ENCODE results near the gene BDH1. TPM values are rescaled to one million over a fixed set of nuclear protein-coding genes. Genes with fewer than 3 reads are reported as not detected.

The BDH1 gene
- polyA plus RNA-seq, 1 experiment, result 6.5 TPM

DNA sequence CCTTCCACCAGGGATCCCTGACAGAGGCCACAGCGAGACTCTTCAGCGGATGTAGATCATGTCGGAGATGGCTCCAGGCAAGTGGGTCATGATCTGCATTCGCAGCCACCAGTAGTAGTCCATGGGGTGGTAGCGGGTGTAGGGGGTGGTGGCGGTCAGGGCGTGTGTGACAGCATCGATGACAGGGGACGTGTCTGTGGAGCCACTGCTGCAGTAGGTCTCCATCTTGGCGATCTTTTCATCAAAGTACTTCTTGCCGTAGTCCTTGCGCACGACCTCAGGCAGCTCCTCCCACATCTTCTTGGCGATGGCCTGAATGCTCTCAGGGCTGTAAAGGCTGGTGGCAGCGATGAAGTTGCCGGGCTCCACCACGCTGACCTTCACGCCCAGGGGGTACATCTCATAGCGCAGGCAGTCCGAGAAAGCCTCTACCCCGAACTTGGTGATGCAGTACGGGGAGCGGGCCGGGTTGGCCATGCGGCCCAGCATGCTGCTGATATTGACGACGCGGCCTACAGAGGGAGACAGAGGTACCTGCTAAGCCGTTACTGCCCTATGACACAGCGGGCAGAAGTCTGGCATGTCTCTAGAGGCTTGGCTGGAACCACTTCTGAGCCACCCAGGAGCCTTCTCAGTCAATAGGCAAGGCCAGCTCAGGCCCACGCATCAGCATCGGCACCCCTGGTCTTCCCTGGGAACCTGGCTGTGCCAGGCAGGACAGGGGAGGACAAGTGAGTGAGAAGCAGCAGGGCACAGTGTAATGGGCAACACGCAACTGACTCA, 43.7 kb downstream of the BDH1 start:
- H3K36me3 ChIP-seq (ENCODE audit: control insufficient read depth, insufficient read depth, low read length), result no peaks in the 10 kb centered on the region
- TF ChIP-seq, protein P1, sequence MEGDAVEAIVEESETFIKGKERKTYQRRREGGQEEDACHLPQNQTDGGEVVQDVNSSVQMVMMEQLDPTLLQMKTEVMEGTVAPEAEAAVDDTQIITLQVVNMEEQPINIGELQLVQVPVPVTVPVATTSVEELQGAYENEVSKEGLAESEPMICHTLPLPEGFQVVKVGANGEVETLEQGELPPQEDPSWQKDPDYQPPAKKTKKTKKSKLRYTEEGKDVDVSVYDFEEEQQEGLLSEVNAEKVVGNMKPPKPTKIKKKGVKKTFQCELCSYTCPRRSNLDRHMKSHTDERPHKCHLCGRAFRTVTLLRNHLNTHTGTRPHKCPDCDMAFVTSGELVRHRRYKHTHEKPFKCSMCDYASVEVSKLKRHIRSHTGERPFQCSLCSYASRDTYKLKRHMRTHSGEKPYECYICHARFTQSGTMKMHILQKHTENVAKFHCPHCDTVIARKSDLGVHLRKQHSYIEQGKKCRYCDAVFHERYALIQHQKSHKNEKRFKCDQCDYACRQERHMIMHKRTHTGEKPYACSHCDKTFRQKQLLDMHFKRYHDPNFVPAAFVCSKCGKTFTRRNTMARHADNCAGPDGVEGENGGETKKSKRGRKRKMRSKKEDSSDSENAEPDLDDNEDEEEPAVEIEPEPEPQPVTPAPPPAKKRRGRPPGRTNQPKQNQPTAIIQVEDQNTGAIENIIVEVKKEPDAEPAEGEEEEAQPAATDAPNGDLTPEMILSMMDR (IDR thresholded peaks at IDR 0.05; ENCODE audit: insufficient read depth, low read depth, low read length), result no peak
- no peaks in the 10 kb centered on the region; the same call in 1 of the 2 replicates for H3K27me3 ChIP-seq (ENCODE audit: control insufficient read depth, insufficient read depth, low read length)
- ChIA-PET POLR2A (no interaction called here), CTCF (interaction anchor here (0.9 to 2.5 kb wide), 8 partner anchors 10 to 291 kb away, joined by 3 to 14 read pairs (median 3); no protein-coding TSS in a partner anchor)
- no peak for DNase-seq (ENCODE audit: low read depth)
- H3K4me3 ChIP-seq (ENCODE audit: low read depth, low read length), result no peak overlapping the region

DNA sequence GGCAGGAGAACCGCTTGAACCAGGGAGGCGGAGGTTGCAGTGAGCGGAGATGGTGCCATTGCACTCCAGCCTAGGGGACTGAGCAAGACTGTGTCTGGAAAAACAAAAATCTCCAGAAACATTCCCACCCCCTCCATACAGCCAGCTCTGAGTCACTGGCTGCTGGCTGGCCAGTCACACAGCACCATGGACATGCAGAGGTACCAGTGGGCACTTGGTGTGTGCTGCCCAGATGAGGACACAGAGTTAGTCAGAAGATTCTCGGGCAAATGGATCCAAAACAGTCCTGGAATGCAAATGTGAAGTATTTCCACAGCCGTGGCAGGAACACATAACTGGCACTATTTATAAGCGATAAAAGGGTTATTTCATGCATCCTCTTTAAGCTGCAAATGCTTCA, 44.6 kb downstream of the BDH1 start:
- no peaks in the 10 kb centered on the region; the same call in 1 of the 2 replicates for H3K27me3 ChIP-seq (ENCODE audit: control insufficient read depth, insufficient read depth, low read length)
- no peak for DNase-seq (ENCODE audit: low read depth)
- no peak overlapping the region for H3K4me3 ChIP-seq (ENCODE audit: low read depth, low read length)
- TF ChIP-seq, protein P1 (IDR thresholded peaks at IDR 0.05; ENCODE audit: insufficient read depth, low read depth, low read length), result no peak
- POLR2A ChIA-PET, result no interaction called here
- H3K36me3 ChIP-seq (ENCODE audit: control insufficient read depth, insufficient read depth, low read length), result no peaks in the 10 kb centered on the region
- CTCF ChIA-PET, result interaction anchor here (0.6 to 2.9 kb wide), 11 partner anchors 10 to 290 kb away, joined by 3 to 42 read pairs (median 3); no protein-coding TSS in a partner anchor

DNA sequence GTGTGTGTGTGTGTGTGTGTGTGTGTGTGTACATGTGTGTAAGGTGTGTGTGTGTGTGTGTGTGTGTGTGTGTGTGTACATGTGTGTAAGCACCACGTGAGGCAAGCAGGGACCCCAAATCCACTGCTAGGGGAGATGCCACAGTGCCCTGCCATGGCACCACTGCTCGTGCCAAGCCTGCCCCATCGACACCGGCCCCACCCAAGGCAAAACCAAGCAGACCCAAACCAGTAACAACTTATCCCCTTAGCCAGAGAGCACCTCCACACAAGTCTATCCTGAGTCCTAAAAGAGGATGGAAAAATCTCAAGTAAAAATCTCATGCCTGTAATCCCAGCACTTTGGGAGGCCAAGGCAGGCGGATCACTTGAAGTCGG, 45.1 kb downstream of the BDH1 start:
- Histone ChIP-seq H3K4me3 (ENCODE audit: low read depth, low read length) (no peak overlapping the region), H3K36me3 (ENCODE audit: control insufficient read depth, insufficient read depth, low read length) (no peaks in the 10 kb centered on the region), H3K27me3 (ENCODE audit: control insufficient read depth, insufficient read depth, low read length) (no peaks in the 10 kb centered on the region; the same call in 1 of the 2 replicates)
- CTCF ChIA-PET, result interaction anchor here (0.6 to 2.9 kb wide), 17 partner anchors 9 to 285 kb away, joined by 3 to 42 read pairs (median 5); no protein-coding TSS in a partner anchor
- no peak for DNase-seq (ENCODE audit: low read depth)
- TF ChIP-seq, protein P1 (IDR thresholded peaks at IDR 0.05; ENCODE audit: insufficient read depth, low read depth, low read length), result no peak
- POLR2A ChIA-PET, result no interaction called here

DNA sequence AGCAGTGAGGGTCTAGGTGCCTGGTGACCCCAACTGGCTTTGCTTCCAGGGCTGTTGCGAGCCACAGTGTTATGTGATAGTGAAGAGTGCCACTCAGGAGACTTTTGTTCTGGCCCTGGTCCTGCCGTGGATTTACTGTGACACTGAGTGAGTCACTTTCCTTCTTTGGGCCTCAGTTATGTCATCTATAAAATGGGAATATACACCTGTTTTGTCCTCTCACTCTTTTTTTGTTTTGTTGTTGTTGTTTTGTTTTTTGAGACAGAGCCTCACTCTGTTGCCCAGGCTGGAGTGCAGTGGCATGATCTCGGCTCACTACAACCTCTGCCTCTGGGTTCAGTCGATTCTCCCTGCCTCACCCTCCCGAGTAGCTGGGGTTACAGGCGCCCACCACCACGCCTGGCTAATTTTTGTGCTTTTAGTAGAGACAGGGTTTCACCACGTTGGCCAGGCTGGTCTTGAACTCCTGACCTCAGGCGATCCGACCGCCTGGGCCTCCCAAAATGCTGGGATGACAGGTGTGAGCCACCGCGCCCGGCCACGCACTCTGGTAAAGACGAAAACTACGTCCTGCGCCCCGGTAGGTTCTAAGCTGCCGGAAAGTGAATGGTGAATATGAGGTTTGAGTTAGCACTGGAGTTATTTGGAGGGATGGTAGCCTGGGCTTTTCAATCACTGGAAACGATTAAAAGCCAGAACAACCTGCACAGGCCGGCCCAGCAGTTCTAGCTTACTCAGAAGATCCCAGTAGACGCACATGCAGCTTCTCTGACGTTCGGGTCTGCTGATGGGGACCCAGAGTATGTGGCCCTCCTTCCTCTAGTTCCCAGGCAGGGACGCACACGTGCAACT, 46.6 kb downstream of the BDH1 start:
- POLR2A ChIA-PET, result interaction anchor here (0.6 kb wide), 1 partner anchor 79 kb away, joined by 5 read pairs; no protein-coding TSS in a partner anchor
- TF ChIP-seq, protein P1 (IDR thresholded peaks at IDR 0.05; ENCODE audit: insufficient read depth, low read depth, low read length), result no peak
- no peaks in the 10 kb centered on the region; the same call in 1 of the 2 replicates for H3K27me3 ChIP-seq (ENCODE audit: control insufficient read depth, insufficient read depth, low read length)
- no peaks in the 10 kb centered on the region for H3K36me3 ChIP-seq (ENCODE audit: control insufficient read depth, insufficient read depth, low read length)
- no peak for DNase-seq (ENCODE audit: low read depth)
- CTCF ChIA-PET, result interaction anchor here (0.7 to 2.9 kb wide), 29 partner anchors 8 to 506 kb away, joined by 3 to 42 read pairs (median 4); no protein-coding TSS in a partner anchor
- no peak overlapping the region; the same call in 1 of the 2 replicates for H3K4me3 ChIP-seq (ENCODE audit: low read depth, low read length)

DNA sequence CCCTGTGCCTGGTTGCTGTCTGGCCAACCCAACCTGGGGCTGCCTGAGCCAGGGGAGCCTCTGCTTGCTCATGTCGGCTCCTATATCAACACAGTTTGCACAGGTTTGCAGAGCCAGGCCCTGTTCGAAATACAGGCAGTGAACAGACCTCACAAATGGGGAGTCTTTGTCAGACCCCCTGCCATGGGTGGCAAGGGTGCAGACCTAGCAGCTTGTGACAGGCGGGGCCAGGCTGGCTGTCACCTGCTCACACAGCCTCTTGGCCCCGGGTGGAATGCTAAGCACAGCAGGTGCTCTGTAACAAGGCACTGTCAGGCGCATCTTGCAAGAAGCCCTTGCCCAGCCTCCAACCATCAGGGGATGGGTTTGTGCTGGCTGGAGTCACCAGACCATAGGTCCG, 47.3 kb downstream of the BDH1 start:
- no peak for DNase-seq (ENCODE audit: low read depth)
- Histone ChIP-seq H3K36me3 (ENCODE audit: control insufficient read depth, insufficient read depth, low read length) (no peaks in the 10 kb centered on the region), H3K4me3 (ENCODE audit: low read depth, low read length) (no peak overlapping the region), H3K27me3 (ENCODE audit: control insufficient read depth, insufficient read depth, low read length) (no peaks in the 10 kb centered on the region; the same call in 1 of the 2 replicates)
- TF ChIP-seq, protein P1 (IDR thresholded peaks at IDR 0.05; ENCODE audit: insufficient read depth, low read depth, low read length), result no peak
- ChIA-PET POLR2A (no interaction called here), CTCF (interaction anchor here (1.3 kb wide), 1 partner anchor 13 kb away, joined by 4 read pairs; no protein-coding TSS in a partner anchor)
